H1 (cell line): ENCODE measurements around the gene ACTG2. TPM values are rescaled to one million over a fixed set of nuclear protein-coding genes. Genes with fewer than 3 reads are reported as not detected.

Experiments used
- CTCF ChIA-PET: fragments of 300-600 bp; sonication (Branson Sonifier 250); formaldehyde crosslinking; loops from one replicate; lab custom pipeline; 2021; ENCODE audit not compliant: partially characterized antibody; lab: Charles Lee
- POLR2A ChIA-PET: fragments of 300-600 bp; sonication (Branson Sonifier 250); formaldehyde crosslinking; loops from one replicate; lab custom pipeline; 2021; ENCODE audit warnings: inconsistent platforms; ENCODE audit not compliant: partially characterized antibody; lab: Charles Lee
- DNase-seq, 2 experiments: peaks; one replicate each; pipeline versions ENCODE4 v3.0.0 to v3.0.0-alpha.2; 2010 to 2022; ENCODE audit warnings: low spot score in 2 of 2, low read depth in 1 of 2, mixed read lengths in 1 of 2
- FAIRE-seq: peaks from 2 replicates; lab custom pipeline; 2011; peaks lifted over from hg19 to GRCh38; lab: Jason Lieb, UNC
- H2AFZ ChIP-seq: 2 replicates; pipeline ENCODE4 v1.8.1; 2012; ENCODE audit warnings: low read length, inconsistent platforms
- H2AK5ac ChIP-seq: 2 replicates; pipeline ENCODE4 v1.6.1; 2013; ENCODE audit warnings: low read depth, low read length
- H2BK120ac ChIP-seq: replicated peaks from 2 replicates; pipeline ENCODE3; 2013; ENCODE audit warnings: low read depth, low read length, inconsistent platforms
- H2BK12ac ChIP-seq: 2 replicates; pipeline ENCODE4 v1.6.1; 2013; ENCODE audit warnings: low read depth, low read length
- H2BK15ac ChIP-seq: 2 replicates; pipeline ENCODE4 v1.6.1; 2013; ENCODE audit warnings: low read length
- H2BK20ac ChIP-seq: 2 replicates; pipeline ENCODE4 v1.6.1; 2013; ENCODE audit warnings: low read length
- H2BK5ac ChIP-seq: 2 replicates; pipeline ENCODE4 v1.6.1; 2013; ENCODE audit warnings: low read depth, low read length
- H3K14ac ChIP-seq: 2 replicates; pipeline ENCODE4 v1.6.1; 2013; ENCODE audit warnings: inconsistent platforms; ENCODE audit not compliant: insufficient read length
- H3K18ac ChIP-seq: 2 replicates; pipeline ENCODE4 v1.6.1; 2013; ENCODE audit warnings: low read length; ENCODE audit errors: extremely low read depth
- H3K23ac ChIP-seq: 2 replicates; pipeline ENCODE4 v1.6.1; 2013; ENCODE audit warnings: inconsistent platforms; ENCODE audit not compliant: insufficient read length
- H3K23me2 ChIP-seq: 2 replicates; pipeline ENCODE4 v1.6.1; 2013; ENCODE audit warnings: low read depth, low read length
- H3K27ac ChIP-seq: 2 replicates; pipeline ENCODE4 v1.6.1; 2011; ENCODE audit warnings: low read depth, low read length, inconsistent platforms
- H3K27me3 ChIP-seq, 4 experiments: replicated peaks in 1 of 4; 1 replicate in 1 of 4; 2 replicates in 3 of 4; pipeline versions ENCODE4 v1.6.1 to v1.8.1; 2011 to 2013; ENCODE audit warnings: low read length in 3 of 4, mild to moderate bottlenecking in 3 of 4, inconsistent platforms in 2 of 4, mixed read lengths in 2 of 4, moderate library complexity in 1 of 4; ENCODE audit not compliant: control insufficient read depth in 3 of 4, insufficient read depth in 3 of 4; ENCODE audit errors: extremely low read depth in 1 of 4
- H3K36me3 ChIP-seq, 4 experiments: 2 replicates each; pipeline versions ENCODE4 v1.6.1 to v1.8.1; 2011 to 2013; ENCODE audit warnings: mild to moderate bottlenecking in 4 of 4, low read length in 3 of 4, moderate library complexity in 2 of 4, control low read depth in 1 of 4, inconsistent platforms in 1 of 4; ENCODE audit not compliant: insufficient read depth in 4 of 4, control insufficient read depth in 2 of 4
- H3K4ac ChIP-seq: replicated peaks from 2 replicates; pipeline ENCODE3; 2013; ENCODE audit warnings: low read length, low read depth, mixed read lengths, inconsistent platforms; ENCODE audit not compliant: insufficient read length
- H3K4me1 ChIP-seq, 4 experiments: replicated peaks in 1 of 4; 1 replicate in 1 of 4; 2 replicates in 3 of 4; pipeline versions ENCODE4 v1.6.1 to v1.8.1; 2011 to 2013; ENCODE audit warnings: low read length in 3 of 4, inconsistent platforms in 2 of 4, mixed read lengths in 1 of 4; ENCODE audit not compliant: insufficient read depth in 4 of 4, control insufficient read depth in 3 of 4
- H3K4me2 ChIP-seq, 2 experiments: 2 replicates each; pipeline versions ENCODE4 v1.6.1 to v1.8.1; 2011 to 2013; ENCODE audit warnings: low read depth in 2 of 2, low read length in 2 of 2, control low read depth in 1 of 2, inconsistent platforms in 1 of 2, mild to moderate bottlenecking in 1 of 2; ENCODE audit not compliant: insufficient read depth in 1 of 2
- H3K4me3 ChIP-seq, 4 experiments: fragments of 200-600, 300-600 bp in 1 of 4; sonication (generic), shearing (Covaris generic), sonication (Bioruptor Twin) in 1 of 4; 2 replicates each; pipeline versions ENCODE4 v1.5.1 to v1.8.1; 2011 to 2016; ENCODE audit warnings: low read length in 4 of 4, low read depth in 3 of 4, control low read depth in 2 of 4, inconsistent platforms in 2 of 4, mild to moderate bottlenecking in 2 of 4, mixed read lengths in 1 of 4, moderate library complexity in 1 of 4; ENCODE audit not compliant: insufficient read depth in 2 of 4; ENCODE audit errors: extremely low read depth in 1 of 4
- H3K56ac ChIP-seq: replicated peaks from 2 replicates; pipeline ENCODE3; 2013; ENCODE audit warnings: low read depth, mild to moderate bottlenecking, mixed read lengths, low read length, inconsistent platforms; ENCODE audit not compliant: insufficient read length
- H3K79me1 ChIP-seq: 2 replicates; pipeline ENCODE4 v1.6.1; 2013; ENCODE audit warnings: low read depth, low read length, control low read depth
- H3K79me2 ChIP-seq, 2 experiments: 2 replicates each; pipeline versions ENCODE4 v1.6.1 to v1.8.1; 2012 to 2013; ENCODE audit warnings: low read length in 2 of 2, mild to moderate bottlenecking in 2 of 2, inconsistent platforms in 1 of 2; ENCODE audit not compliant: insufficient read depth in 2 of 2, control insufficient read depth in 1 of 2
- H3K9ac ChIP-seq, 4 experiments: replicated peaks in 1 of 4; 1 replicate in 1 of 4; 2 replicates in 3 of 4; pipeline versions ENCODE4 v1.6.1 to v1.8.1; 2011 to 2013; ENCODE audit warnings: low read depth in 3 of 4, low read length in 3 of 4, control low read depth in 2 of 4, mild to moderate bottlenecking in 2 of 4, moderate library complexity in 2 of 4, inconsistent platforms in 1 of 4; ENCODE audit errors: extremely low read depth in 1 of 4
- H3K9me3 ChIP-seq, 2 experiments: 2 replicates each; pipeline versions ENCODE4 v1.6.1 to v1.8.1; 2012 to 2013; ENCODE audit warnings: mild to moderate bottlenecking in 2 of 2, moderate library complexity in 2 of 2, control low read depth in 1 of 2, inconsistent platforms in 1 of 2, low read depth in 1 of 2, low read length in 1 of 2, mixed read lengths in 1 of 2; ENCODE audit not compliant: insufficient read depth in 2 of 2
- H4K20me1 ChIP-seq, 2 experiments: replicated peaks in 1 of 2; 2 replicates each; pipeline versions ENCODE3 to v1.8.1; 2011 to 2013; ENCODE audit warnings: inconsistent platforms in 2 of 2, low read length in 2 of 2, mild to moderate bottlenecking in 1 of 2; ENCODE audit not compliant: insufficient read depth in 2 of 2, control insufficient read depth in 1 of 2
- H4K5ac ChIP-seq: 2 replicates; pipeline ENCODE4 v1.6.1; 2013; ENCODE audit warnings: low read length, low read depth, mixed read lengths, inconsistent platforms; ENCODE audit not compliant: insufficient read length
- H4K8ac ChIP-seq: 2 replicates; pipeline ENCODE4 v1.8.0; 2013; ENCODE audit warnings: mild to moderate bottlenecking, moderate library complexity, low read length, inconsistent platforms; ENCODE audit not compliant: insufficient read depth; ENCODE audit errors: extremely low read depth
- H4K91ac ChIP-seq: replicated peaks from 2 replicates; pipeline ENCODE3; 2013; ENCODE audit warnings: low read length, mixed read lengths, inconsistent platforms; ENCODE audit not compliant: insufficient read length
- GABPA ChIP-seq: IDR thresholded peaks from 2 replicates; pipeline ENCODE4 v1.6.1; 2011; ENCODE audit warnings: mild to moderate bottlenecking, low read length, moderate library complexity, borderline replicate concordance; ENCODE audit not compliant: insufficient read depth
- TBP ChIP-seq: IDR thresholded peaks from 2 replicates; pipeline ENCODE4 v1.6.1; 2011; ENCODE audit warnings: low read depth, low read length, improper control_type of control experiment
- WGBS, 2 experiments: shearing (Covaris generic) in 1 of 2; methylation state at CpG; one replicate each; pipeline versions ENCODE4 v1.1.6 to v1.1.7; 2013 to 2015; ENCODE audit warnings: low lambda C conversion rate in 2 of 2, mixed read lengths in 2 of 2, inconsistent platforms in 1 of 2, low coverage in 1 of 2, missing lambda C conversion rate in 1 of 2; ENCODE audit not compliant: insufficient replicate concordance in 2 of 2, insufficient coverage in 1 of 2, insufficient read length in 1 of 2; ENCODE audit errors: extremely low coverage in 1 of 2, missing lambda C conversion rate in 1 of 2; 5-methylcytosine and 5-hydroxymethylcytosine counted together
- polyA plus RNA-seq, 7 experiments: library from polyadenylated mRNA; depleted of rRNA in 3 of 7; stranded (reverse) in 5 of 7; unstranded in 2 of 7; fragments of >200 nt in 5 of 7; fragments of 200-250 nt in 2 of 7; gene quantifications; 1 replicate in 5 of 7; 2 replicates in 1 of 7; 4 replicates in 1 of 7; pipeline versions ENCODE4 v1.2.1 to v1.2.3, GENCODE V29; 2011 to 2013; ENCODE audit warnings: missing spikeins in 2 of 7, mixed read lengths in 2 of 7
- total RNA-seq: library from RNA; stranded (reverse); fragmentation: NEBNext Ultra II Directional; extraction: Animal tissue kit (Norgen Biotek cat#: 25700); gene quantifications from 2 replicates; pipeline ENCODE4 v1.2.1, GENCODE V29; 2021

The ACTG2 gene
- total and polyA plus RNA-seq, 2 of the 8 experiments (the other 6 are each of a cell fraction or from before 2014, with no cell fraction given) = 6.2 to 13.7 TPM

DNA sequence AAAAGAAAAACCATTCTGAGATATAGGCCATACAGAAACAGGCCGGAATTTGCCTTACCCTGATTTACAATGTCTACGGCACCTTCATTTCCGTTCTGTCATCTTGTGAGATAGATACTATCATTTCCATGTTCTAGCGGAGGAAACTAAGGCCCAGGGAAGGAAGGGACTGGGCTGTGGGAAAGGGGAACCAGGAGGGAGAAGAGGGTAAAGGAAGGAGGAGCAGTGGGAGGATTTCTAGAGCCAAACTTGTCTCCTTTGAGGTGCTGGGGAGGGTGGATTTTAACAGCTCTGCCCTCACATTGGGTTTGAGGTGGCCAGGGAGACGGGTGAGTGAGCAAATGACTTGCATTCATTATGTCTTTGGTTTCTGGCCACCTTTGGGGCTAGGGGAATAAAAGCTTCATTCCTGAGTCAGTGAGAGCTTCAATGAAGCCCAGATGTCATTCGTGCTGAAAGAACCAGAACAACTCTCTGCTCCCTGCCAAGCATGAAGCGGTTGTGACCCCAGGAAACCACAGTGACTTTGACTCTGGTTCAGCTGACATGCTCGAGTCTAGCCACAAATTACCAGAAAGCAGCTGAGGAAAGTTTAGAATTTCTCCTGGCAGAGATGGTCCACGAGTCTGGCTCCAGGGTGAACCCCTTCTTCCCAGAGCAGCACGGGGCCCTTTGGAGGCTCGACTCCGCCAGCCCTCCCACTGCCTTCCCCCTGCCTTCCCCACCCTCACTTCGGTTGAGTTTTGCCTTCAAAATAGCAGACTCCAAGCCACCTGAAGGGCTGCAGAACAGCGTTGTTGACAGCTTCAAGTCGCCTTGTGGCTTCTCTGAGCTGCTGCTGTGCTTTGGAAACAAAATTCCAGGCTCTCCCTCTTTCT, 3.8 kb downstream of the ACTG2 start:
- Histone ChIP-seq H3K23ac (no peak overlapping the region), H2AK5ac (no peak overlapping the region), H3K27me3 (no peaks in the 10 kb centered on the region), H4K20me1 (no peaks in the 10 kb centered on the region), H3K4me3 (no peak overlapping the region), H2BK5ac (no peak overlapping the region), H3K36me3 (no peaks in the 10 kb centered on the region), H2BK12ac (no peak overlapping the region), H3K56ac (no peak overlapping the region), H2BK20ac (no peak overlapping the region), H3K79me2 (no peaks in the 10 kb centered on the region), H3K79me1 (no peaks in the 10 kb centered on the region), H3K14ac (no peak overlapping the region), H3K4me2 (no peak overlapping the region), H4K8ac (no peak overlapping the region), H3K4ac (no peak overlapping the region), H2AFZ (peak overlapping the region; percentile 74; the same call in 1 of the 2 replicates), H3K18ac (no peak overlapping the region), H3K4me1 (peaks cover 0 to 7% (median 4%) of the 10 kb centered on the region in 4 experiments; a peak in 4 of 7 replicates), H4K5ac (no peak overlapping the region), H2BK120ac (no peak overlapping the region), H3K9ac (no peak overlapping the region), H3K23me2 (no peaks in the 10 kb centered on the region), H2BK15ac (no peak overlapping the region), H4K91ac (no peak overlapping the region), H3K9me3 (no peaks in the 10 kb centered on the region), H3K27ac (no peak overlapping the region)
- DNase-seq (no peak), FAIRE-seq (no peak)
- WGBS, 2 experiments = 73% methylated on average over 13 of the region's 15 CpGs; no CpG with 5 or more reads in 1 of the 2 experiments
- CTCF ChIA-PET = interaction anchor here (0.6 to 1.7 kb wide), 5 partner anchors 10 to 216 kb away, joined by 3 to 5 read pairs (median 3); no protein-coding TSS in a partner anchor
- POLR2A ChIA-PET = interaction anchor here (1.3 kb wide), 1 partner anchor 24 kb away, joined by 3 read pairs; no protein-coding TSS in a partner anchor
- TF ChIP-seq GABPA (no peak), TBP (no peak)
